ENCODE measurements around the gene MCOLN2.

- TF ChIP-seq, protein P1, sequence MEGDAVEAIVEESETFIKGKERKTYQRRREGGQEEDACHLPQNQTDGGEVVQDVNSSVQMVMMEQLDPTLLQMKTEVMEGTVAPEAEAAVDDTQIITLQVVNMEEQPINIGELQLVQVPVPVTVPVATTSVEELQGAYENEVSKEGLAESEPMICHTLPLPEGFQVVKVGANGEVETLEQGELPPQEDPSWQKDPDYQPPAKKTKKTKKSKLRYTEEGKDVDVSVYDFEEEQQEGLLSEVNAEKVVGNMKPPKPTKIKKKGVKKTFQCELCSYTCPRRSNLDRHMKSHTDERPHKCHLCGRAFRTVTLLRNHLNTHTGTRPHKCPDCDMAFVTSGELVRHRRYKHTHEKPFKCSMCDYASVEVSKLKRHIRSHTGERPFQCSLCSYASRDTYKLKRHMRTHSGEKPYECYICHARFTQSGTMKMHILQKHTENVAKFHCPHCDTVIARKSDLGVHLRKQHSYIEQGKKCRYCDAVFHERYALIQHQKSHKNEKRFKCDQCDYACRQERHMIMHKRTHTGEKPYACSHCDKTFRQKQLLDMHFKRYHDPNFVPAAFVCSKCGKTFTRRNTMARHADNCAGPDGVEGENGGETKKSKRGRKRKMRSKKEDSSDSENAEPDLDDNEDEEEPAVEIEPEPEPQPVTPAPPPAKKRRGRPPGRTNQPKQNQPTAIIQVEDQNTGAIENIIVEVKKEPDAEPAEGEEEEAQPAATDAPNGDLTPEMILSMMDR (IDR thresholded peaks at IDR 0.05; ENCODE audit: insufficient read depth, low read length): no peak
- TF ChIP-seq REST (IDR thresholded peaks at IDR 0.05; ENCODE audit: insufficient replicate concordance, low read depth) (no peak), POLR2AphosphoS5 (IDR thresholded peaks at IDR 0.05; ENCODE audit: low read depth) (no peak), GABPA (IDR thresholded peaks at IDR 0.05; ENCODE audit: low read depth) (no peak)
Observed at GRCh38 chr1:84929581-84929980, 67.3 kb downstream of the MCOLN2 start.
